DMS53 treated with DMSO at 0.1 percent for 48 hours (cell line): Measurements from ENCODE around the gene TMEM141.

Experiments
- DNase-seq: peaks from one replicate; lab custom pipeline; 2025; ENCODE audit not compliant: unreplicated experiment; lab: John Stamatoyannopoulos, UW

Gene TMEM141

DNA sequence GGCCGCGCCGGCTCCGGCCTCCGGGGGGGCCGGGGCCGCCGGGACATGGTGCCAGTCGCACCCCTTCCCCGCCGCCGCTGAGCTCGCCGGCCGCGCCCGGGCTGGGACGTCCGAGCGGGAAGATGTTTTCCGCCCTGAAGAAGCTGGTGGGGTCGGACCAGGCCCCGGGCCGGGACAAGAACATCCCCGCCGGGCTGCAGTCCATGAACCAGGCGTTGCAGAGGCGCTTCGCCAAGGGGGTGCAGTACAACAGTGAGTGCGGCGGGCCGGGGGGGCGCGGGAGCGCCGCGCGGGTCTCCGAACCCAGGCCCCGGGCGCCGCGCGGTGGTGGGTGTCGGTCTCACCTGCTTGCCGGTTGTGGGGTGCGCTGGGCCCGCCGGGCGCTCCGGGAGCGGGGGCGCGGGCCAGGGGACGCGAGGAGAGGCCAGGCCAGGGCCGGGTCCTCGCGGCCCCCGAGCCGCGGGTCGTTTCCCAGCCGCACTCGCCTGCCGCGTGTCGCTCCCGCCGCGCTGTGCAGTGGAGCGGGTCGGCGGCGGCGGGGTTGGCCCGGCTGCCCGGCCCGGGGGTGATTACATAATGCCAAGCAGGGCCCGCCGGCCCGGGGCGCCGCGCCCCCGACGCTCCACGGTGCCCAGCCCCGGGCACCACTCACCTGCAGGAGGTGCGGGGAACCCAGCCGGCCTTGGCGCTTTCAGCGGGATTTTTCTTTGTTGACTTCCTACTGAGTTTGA is 17.1 kb downstream of the TMEM141 start:
- no peak for DNase-seq

GRCh38 chr9:136808806-136809158 is 17.6 kb downstream of the TMEM141 start:
- DNase-seq: no peak

DNA sequence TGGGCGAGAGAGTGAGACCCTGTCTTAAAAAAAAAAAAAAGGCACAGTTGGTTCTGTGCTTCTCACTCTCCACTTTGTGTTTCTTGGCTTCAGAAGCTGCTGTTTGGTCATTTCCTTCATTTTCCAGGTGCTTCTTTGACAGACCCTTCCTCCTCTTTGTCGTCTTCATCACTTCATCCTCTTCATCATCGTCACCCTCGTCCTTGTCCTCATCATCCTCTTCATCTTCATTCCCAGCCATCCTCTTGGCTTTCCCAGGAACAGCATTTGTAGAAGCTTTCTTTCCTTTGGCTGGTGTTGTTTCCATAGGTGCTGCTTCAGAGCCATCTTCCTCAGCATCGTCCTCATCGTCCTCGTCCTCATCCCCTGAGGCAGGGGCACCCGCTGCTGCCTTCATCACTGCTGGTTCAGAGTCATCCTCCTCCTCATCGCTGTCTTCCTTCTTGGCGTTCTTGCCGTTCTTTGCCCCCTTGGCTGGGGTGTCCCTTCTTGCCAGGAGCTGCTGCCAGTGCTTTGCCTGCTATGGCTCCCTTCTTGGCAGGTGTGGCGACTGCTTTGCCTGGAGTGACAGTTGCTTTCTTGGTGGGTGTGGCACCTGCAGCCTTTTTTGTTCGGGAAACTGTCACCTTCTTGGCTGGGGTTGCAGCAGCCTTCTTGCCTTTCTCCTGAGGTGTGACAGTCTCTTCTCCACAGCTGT is 23.7 kb downstream of the TMEM141 start:
- DNase-seq: no peak

DNA sequence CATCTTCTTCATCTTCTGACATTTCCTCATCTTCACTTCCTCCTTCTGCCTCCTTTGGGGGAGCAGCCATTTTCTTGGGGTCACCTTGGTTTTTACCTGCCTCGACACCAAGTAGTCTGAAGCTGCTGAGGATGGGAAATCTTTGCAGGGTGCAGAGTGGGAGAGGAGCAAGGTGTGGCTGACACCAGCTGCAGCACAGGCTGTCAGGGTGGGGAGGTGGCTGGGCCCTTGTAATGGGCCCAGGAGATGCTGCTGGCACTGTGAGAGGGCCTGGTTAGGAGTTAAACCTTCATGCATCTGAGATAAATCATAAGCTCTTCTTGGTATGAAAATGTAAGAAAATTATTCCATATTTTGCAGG is 24.3 kb downstream of the TMEM141 start:
- no peak for DNase-seq

- no peak for DNase-seq
These were observed 30.1 kb downstream of the TMEM141 start for GRCh38 chr9:136820971-136821825.

- DNase-seq: no peak
These were observed 30.8 kb downstream of the TMEM141 start for GRCh38 chr9:136821826-136822544.

DNA sequence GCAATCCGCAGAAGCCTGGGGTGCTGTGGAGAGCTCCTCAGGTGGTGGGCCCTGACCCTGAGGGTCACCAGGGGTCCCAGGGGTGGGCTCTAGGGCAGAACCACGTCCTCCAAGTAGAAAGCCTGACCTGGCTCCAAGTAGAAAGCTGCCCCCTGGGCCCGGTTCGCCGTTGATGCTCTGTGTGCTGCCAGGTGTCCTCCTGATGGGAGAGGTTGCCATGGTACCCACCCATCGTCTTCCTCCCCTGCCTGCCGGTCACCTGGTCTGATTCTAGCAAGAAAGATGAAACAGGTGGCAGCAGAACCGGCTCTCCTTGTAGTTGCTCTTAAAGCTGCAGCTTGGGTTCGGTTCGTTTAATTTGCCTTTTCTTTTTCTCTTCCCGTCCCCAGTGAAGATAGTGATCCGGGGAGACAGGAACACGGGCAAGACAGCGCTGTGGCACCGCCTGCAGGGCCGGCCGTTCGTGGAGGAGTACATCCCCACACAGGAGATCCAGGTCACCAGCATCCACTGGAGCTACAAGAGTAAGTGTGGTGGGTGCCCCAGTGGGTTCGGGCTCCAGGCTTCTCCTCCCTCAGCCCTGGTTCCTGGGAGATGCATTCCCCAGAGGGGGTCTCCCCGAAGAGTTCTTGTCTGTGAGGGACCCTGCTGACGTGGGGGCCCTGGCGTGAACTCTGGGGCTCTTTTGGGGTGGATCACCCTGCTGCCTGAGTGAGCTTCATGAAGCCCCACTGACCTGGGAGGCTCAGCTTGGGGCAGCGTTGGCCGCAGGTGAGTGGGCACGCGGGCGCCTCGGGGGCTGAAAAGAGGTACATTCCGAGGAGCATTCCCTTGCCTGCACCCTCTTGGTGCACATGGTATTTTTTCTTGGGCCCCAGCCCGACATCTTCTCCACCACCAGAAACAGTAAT is 32.2 kb downstream of the TMEM141 start:
- no peak for DNase-seq

GRCh38 chr9:136824496-136825225 is 33.5 kb downstream of the TMEM141 start:
- DNase-seq: no peak

DNA sequence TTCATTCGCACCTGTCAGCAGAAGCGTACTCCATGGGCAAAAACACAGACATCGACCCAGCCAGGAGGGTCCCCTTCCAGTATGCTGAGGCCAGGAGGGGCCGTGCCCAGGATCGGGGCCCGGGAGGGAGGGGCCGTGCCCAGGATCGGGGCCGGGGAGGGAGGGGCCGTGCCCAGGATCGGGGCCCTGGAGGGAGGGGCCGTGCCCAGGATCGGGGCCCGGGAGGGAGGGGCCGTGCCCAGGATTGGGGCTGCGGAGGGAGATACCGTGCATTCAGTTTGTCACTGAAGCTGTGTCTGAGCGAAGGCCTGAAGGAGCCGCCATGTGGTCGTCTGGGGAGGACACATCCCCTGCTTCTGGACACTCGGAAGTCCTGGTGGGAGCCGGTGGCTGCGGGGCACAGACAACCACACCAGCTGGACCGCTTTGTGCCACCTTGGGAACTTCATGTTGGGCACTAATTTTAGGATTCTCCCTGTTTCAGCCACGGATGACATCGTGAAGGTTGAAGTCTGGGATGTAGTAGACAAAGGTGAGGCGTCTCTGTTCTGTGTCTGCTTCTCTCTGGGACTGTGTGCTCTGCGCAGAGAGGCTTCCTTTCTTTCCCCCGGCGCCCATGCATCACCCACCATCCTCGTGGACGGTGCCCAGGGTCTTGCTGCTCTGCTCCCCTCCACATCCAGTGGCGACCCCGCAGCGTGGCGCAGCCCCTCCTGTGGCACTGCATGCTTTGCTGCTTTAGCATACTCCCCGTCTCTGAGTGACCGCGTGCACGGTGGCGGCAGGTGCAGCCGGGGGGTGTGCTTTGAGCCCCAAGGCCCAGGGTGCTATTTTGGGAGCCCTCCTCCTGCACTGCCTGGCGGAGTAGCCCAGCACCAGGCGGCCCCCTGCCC is 34.4 kb downstream of the TMEM141 start:
- DNase-seq: no peak

DNA sequence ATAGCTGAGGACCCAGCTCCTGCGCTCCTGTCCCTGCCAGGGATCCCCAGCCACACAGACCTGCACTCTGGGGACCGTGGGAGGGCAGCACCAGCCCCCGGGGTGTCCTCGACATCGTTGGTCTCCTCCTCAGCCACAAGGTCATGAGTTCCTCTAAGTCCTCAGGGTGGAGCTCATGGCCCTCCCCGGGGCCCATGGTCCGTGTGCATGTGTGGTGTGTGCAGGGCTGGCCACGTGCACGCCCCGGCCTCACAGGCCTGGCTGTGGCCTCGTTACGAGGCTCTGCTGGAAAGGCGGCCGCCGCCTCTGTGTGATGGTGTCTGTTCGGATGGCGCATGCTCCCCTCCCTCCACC is 35.0 kb downstream of the TMEM141 start:
- no peak for DNase-seq

GRCh38 chr9:136826703-136827582 is 35.8 kb downstream of the TMEM141 start:
- DNase-seq: no peak

GRCh38 chr9:136827794-136828473 is 36.8 kb downstream of the TMEM141 start:
- no peak for DNase-seq

DNA sequence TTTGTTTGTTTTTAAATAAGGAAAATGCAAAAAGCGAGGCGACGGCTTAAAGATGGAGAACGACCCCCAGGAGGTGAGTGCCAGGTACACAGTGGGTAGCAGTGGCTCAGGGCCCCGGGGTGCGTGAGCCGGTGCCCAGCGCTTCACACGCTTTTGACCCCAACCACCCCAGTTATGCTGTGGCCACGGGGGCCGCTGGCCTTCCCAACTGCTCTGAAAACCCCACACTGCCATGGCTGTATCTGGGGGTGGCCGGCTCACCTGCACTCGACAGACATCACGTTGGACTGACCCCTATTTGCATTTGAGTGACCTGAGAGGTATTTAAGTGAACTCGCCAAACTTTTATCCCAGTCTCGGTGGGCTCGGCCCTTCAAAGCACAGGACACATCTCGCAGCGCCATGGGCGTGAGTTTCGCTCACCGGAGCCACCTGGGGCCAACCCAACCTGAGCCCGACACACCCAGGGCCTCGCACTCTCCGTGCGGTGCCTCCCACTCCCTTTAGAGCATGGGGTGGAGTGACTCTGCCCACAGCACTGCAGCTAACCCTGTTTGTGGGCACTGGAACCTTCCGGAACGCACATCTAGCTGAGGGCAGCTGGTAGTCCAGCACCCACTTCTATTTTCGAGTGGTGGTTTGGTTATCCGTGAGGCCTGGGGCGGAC is 37.5 kb downstream of the TMEM141 start:
- DNase-seq: no peak

DNA sequence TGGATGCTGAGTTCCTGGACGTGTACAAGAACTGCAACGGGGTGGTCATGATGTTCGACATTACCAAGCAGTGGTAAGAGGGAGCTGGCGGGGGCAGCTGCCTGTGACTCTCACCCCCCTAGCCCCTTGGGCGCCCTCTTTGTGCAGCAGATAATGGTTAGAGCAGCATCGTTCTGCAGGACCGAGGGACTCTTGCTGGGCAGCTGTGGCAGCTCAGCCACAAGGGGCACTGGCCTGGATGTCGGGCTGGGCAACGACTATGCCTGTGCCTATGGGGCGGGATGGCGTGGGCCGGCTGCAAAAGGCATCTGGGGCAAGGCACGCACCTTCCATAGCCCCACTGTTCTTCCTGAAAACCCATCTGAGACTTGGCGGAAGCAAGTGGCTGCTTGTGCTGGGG is 38.3 kb downstream of the TMEM141 start:
- no peak for DNase-seq

DNA sequence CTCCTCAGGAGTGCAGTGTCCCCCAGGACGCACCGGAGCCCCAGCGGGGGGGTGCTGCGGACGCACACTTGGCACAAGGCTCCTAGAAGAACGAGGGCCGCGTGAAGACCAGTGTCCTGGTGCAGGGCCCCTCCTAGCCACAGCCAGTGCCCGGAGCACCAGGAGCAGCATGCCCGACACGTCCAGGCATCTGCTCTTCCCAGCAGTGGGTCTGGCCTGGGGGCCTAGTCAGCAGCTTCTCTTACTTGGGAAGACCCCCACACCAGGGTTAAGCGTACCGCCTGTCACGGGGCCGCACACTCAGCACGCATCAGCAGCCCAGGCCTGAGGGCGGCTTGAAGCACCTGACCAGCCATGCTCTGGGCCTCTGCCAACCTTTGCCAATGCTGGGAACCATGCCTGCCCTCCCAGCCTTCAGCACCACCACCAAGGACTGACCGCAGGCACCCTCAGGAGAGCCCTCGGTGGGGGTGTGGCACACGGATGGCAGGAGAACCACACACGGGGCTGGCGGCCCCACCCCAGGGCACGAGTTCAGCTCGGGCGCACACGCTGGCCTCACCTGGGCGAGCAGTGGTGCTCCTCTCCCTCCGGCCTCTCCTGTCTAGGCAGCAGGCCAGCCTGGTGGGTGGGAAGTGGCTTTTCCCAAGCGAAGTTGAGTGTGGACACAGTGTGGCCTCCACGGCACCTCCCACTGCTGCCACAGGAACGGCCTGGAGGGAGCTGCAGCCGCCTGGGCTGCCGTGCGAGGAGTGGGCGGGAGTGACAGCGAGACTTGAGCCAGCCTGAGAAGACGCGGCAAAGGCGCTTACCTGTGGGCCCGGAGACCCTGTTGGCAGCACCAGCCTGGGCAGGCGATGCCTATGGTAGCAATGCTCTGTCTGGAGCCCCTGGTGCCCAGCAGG is 39.1 kb downstream of the TMEM141 start:
- no peak for DNase-seq
